CD14-positive monocyte (primary cell): ENCODE results near the gene AGAP1. TPM values are rescaled to one million over a fixed set of nuclear protein-coding genes. Genes with fewer than 3 reads are reported as not detected.

Experiments used
- DNase-seq, 3 donors: peaks; one replicate each; pipeline ENCODE4 v3.0.0-alpha.2; 2011 to 2022
- H2AFZ ChIP-seq: 2 replicates; pipeline ENCODE4 v1.6.0; 2012; ENCODE audit warnings: mild to moderate bottlenecking, low read depth, low read length, inconsistent platforms; ENCODE audit not compliant: insufficient read depth, poor library complexity, severe bottlenecking
- H3K27ac ChIP-seq, 2 donors: 1 replicate in 1 of 2; 2 replicates in 1 of 2; pipeline ENCODE4 v1.5.1; 2012 to 2013; ENCODE audit warnings: low read length in 2 of 2, control low read depth in 1 of 2, inconsistent platforms in 1 of 2, low read depth in 1 of 2, mild to moderate bottlenecking in 1 of 2
- H3K27me3 ChIP-seq, 2 donors: one replicate each; pipeline versions ENCODE4 v1.6.0 to v1.6.1; 2011 to 2013; ENCODE audit warnings: low read length in 2 of 2; ENCODE audit not compliant: control insufficient read depth in 2 of 2, insufficient read depth in 2 of 2
- H3K36me3 ChIP-seq, 2 donors: replicated peaks in 1 of 2; 1 replicate in 1 of 2; 2 replicates in 1 of 2; pipeline versions ENCODE4 v1.5.1 to v1.6.1; 2012 to 2013; ENCODE audit warnings: low read length in 2 of 2, control low read depth in 1 of 2, inconsistent platforms in 1 of 2, mild to moderate bottlenecking in 1 of 2; ENCODE audit not compliant: insufficient read depth in 2 of 2, control insufficient read depth in 1 of 2
- H3K4me1 ChIP-seq, 2 donors: 1 replicate in 1 of 2; 2 replicates in 1 of 2; pipeline versions ENCODE4 v1.5.1 to v1.6.1; 2012 to 2013; ENCODE audit warnings: low read length in 2 of 2, control low read depth in 1 of 2, inconsistent platforms in 1 of 2, mild to moderate bottlenecking in 1 of 2, moderate library complexity in 1 of 2; ENCODE audit not compliant: insufficient read depth in 2 of 2, control insufficient read depth in 1 of 2
- H3K4me2 ChIP-seq: replicated peaks from 2 replicates; pipeline ENCODE3; 2012; ENCODE audit warnings: low read length, moderate library complexity, mild to moderate bottlenecking; ENCODE audit not compliant: poor library complexity, severe bottlenecking; ENCODE audit errors: extremely low read depth
- H3K4me3 ChIP-seq, 3 experiments: fragments of 200-600 bp in 1 of 3; sonication (generic) in 1 of 3; replicated peaks in 1 of 3; 1 replicate in 2 of 3; 2 replicates in 1 of 3; pipeline ENCODE4 v1.5.1; 2011 to 2013; ENCODE audit warnings: low read length in 3 of 3, mild to moderate bottlenecking in 3 of 3, control low read depth in 2 of 3, low read depth in 2 of 3, inconsistent platforms in 1 of 3, moderate library complexity in 1 of 3
- H3K79me2 ChIP-seq: 2 replicates; pipeline ENCODE4 v1.6.0; 2012; ENCODE audit warnings: mild to moderate bottlenecking, control low read depth, inconsistent platforms, low read length, moderate library complexity; ENCODE audit not compliant: insufficient read depth
- H3K9ac ChIP-seq: 2 replicates; pipeline ENCODE4 v1.6.0; 2017; ENCODE audit warnings: low read length, mild to moderate bottlenecking; ENCODE audit not compliant: insufficient read depth, poor library complexity, severe bottlenecking
- H3K9me3 ChIP-seq, 2 donors: replicated peaks in 1 of 2; 1 replicate in 1 of 2; 2 replicates in 1 of 2; pipeline versions ENCODE4 v1.5.1 to v1.6.1; 2012 to 2013; ENCODE audit warnings: low read length in 2 of 2, control low read depth in 1 of 2; ENCODE audit not compliant: control insufficient read depth in 1 of 2, insufficient read depth in 1 of 2
- H4K20me1 ChIP-seq: 2 replicates; pipeline ENCODE4 v1.6.0; 2012; ENCODE audit warnings: mild to moderate bottlenecking, low read length, control low read depth, moderate library complexity; ENCODE audit not compliant: insufficient read depth
- H3K27ac Mint-ChIP-seq, 7 donors: one replicate each; pipeline ENCODE4 v1.8.0; 2020; ENCODE audit warnings: mild to moderate bottlenecking in 7 of 7, mixed read lengths in 7 of 7, moderate library complexity in 6 of 7, inconsistent platforms in 2 of 7
- H3K27me3 Mint-ChIP-seq, 3 donors: one replicate each; pipeline ENCODE4 v1.8.0; 2021 to 2022; ENCODE audit warnings: low read depth in 3 of 3, mild to moderate bottlenecking in 3 of 3, mixed read lengths in 3 of 3, moderate library complexity in 3 of 3, inconsistent platforms in 1 of 3
- H3K36me3 Mint-ChIP-seq, 2 donors: one replicate each; pipeline ENCODE4 v1.8.0; 2020; ENCODE audit warnings: mixed read lengths in 2 of 2, inconsistent platforms in 1 of 2, mild to moderate bottlenecking in 1 of 2
- H3K4me1 Mint-ChIP-seq: one replicate; pipeline ENCODE4 v1.8.0; 2020; ENCODE audit warnings: mild to moderate bottlenecking, mixed read lengths
- H3K4me3 Mint-ChIP-seq, 2 donors: one replicate each; pipeline ENCODE4 v1.8.0; 2020; ENCODE audit warnings: mild to moderate bottlenecking in 2 of 2, mixed read lengths in 2 of 2, moderate library complexity in 1 of 2
- H3K9me3 Mint-ChIP-seq, 7 donors: one replicate each; pipeline ENCODE4 v1.8.0; 2020 to 2022; ENCODE audit warnings: mixed read lengths in 7 of 7, mild to moderate bottlenecking in 6 of 7, moderate library complexity in 6 of 7, inconsistent platforms in 2 of 7
- CTCF ChIP-seq: fragments of 200-600 bp; IDR thresholded peaks from one replicate; pipeline ENCODE4 v1.8.0; 2022; ENCODE audit warnings: antibody characterized with exemption, mild to moderate bottlenecking
- WGBS: methylation state at CpG from one replicate; pipeline ENCODE4 v1.1.5; 2013; ENCODE audit warnings: missing lambda C conversion rate; ENCODE audit not compliant: insufficient coverage; 5-methylcytosine and 5-hydroxymethylcytosine counted together
- intact Hi-C, 2 donors: fragments of 100-400 bp; cut with micrococcal nuclease; formaldehyde crosslinking; loops; one replicate each; pipeline versions ENCODE4 v1.15.0 to v1.15.1; 2023
- polyA plus RNA-seq, 3 donors: library from polyadenylated mRNA; depleted of rRNA in 1 of 3; unstranded in 2 of 3; stranded (reverse) in 1 of 3; fragments of 300-500 nt in 2 of 3; fragments of >200 nt in 1 of 3; fragmentation: Illumina TruSeq in 2 of 3; gene quantifications; 1 replicate in 2 of 3; 2 replicates in 1 of 3; pipeline ENCODE4 v1.2.3, GENCODE V29; 2012 to 2021

Gene AGAP1
- polyA plus RNA-seq, 3 donors, result 0.12 TPM; not detected in 2

- no peaks in the 10 kb centered on the region for H3K4me1 Mint-ChIP-seq
- Histone ChIP-seq H2AFZ (no peak overlapping the region), H3K4me3 (no peak overlapping the region), H3K27ac (no peak overlapping the region), H4K20me1 (no peaks in the 10 kb centered on the region), H3K4me1 (no peaks in the 10 kb centered on the region), H3K9ac (no peak overlapping the region), H3K27me3 (peaks cover 15 to 56% of the 10 kb centered on the region in 2 donors), H3K9me3 (peaks cover 6 to 8% of the 10 kb centered on the region in 2 donors), H3K79me2 (no peaks in the 10 kb centered on the region), H3K4me2 (no peak overlapping the region), H3K36me3 (no peaks in the 10 kb centered on the region)
- peak overlapping the region in 1 of 2 donors; percentile 43 for H3K4me3 Mint-ChIP-seq
- intact Hi-C loops, result no loop called here
- peaks cover 50 to 62% (median 56%) of the 10 kb centered on the region in 3 donors for H3K27me3 Mint-ChIP-seq
- WGBS, result 92% methylated on average over 3 of the region's 10 CpGs
- no peak overlapping the region for H3K27ac Mint-ChIP-seq
- peaks cover 4 to 28% (median 9%) of the 10 kb centered on the region in 7 donors for H3K9me3 Mint-ChIP-seq
- TF ChIP-seq CTCF, result no peak
- DNase-seq, result no peak
- H3K36me3 Mint-ChIP-seq, result no peaks in the 10 kb centered on the region
These were observed 664.1 kb downstream of the AGAP1 start for GRCh38 chr2:236157815-236158498.

GRCh38 chr2:236158969-236159777 is 665.3 kb downstream of the AGAP1 start:
- Histone ChIP-seq H2AFZ (no peak overlapping the region), H3K4me1 (no peaks in the 10 kb centered on the region), H3K9me3 (peaks cover 4 to 7% of the 10 kb centered on the region in 2 donors), H3K27me3 (peaks cover 18 to 68% of the 10 kb centered on the region in 2 donors), H3K9ac (no peak overlapping the region), H3K79me2 (no peaks in the 10 kb centered on the region), H3K4me2 (no peak overlapping the region), H3K27ac (no peak overlapping the region), H3K36me3 (no peaks in the 10 kb centered on the region), H4K20me1 (no peaks in the 10 kb centered on the region), H3K4me3 (no peak overlapping the region)
- Mint-ChIP-seq H3K4me1 (no peaks in the 10 kb centered on the region), H3K4me3 (peak overlapping the region in 1 of 2 donors; percentile 72), H3K27me3 (peaks cover 60 to 72% (median 64%) of the 10 kb centered on the region in 3 donors), H3K36me3 (no peaks in the 10 kb centered on the region), H3K27ac (no peak overlapping the region), H3K9me3 (peaks cover 0 to 17% (median 2%) of the 10 kb centered on the region in 7 donors)
- DNase-seq, result no peak
- intact Hi-C loops, result no loop called here
- TF ChIP-seq CTCF, result no peak
- 12% methylated on average over 41 of the region's 45 CpGs for WGBS
